Panc1 (cell line): ENCODE data around the gene NEIL3. TPM values are rescaled to one million over a fixed set of nuclear protein-coding genes. Genes with fewer than 3 reads are reported as not detected.

ENCODE experiments used
- ATAC-seq: fragments of 200-7000 bp; cut with Tn5 transposase; 2 replicates; pipeline ENCODE4 v1.9.1; 2020; ENCODE audit warnings: mild to moderate bottlenecking, moderate library complexity
- BruUV-seq: library from RNA; stranded (reverse); fragments of 400-500 nt; replicated peaks from 2 replicates; lab custom pipeline; 2021; lab: Mats Ljungman, UMichigan
- CTCF ChIA-PET: fragments of 300-600 bp; sonication (Branson Sonifier 250); formaldehyde crosslinking; loops from one replicate; lab custom pipeline; 2022; ENCODE audit warnings: antibody characterized with exemption; lab: Charles Lee
- POLR2A ChIA-PET: fragments of 300-600 bp; sonication (Branson Sonifier 250); formaldehyde crosslinking; loops from one replicate; lab custom pipeline; 2022; ENCODE audit warnings: antibody characterized with exemption; lab: Charles Lee
- DNase-seq: peaks from one replicate; pipeline ENCODE4 v3.0.0-alpha.2; 2010; ENCODE audit warnings: low read depth, low spot score
- H3K27ac ChIP-seq: 2 replicates; pipeline ENCODE4 v1.5.1; 2011; ENCODE audit warnings: mild to moderate bottlenecking, low read length, inconsistent platforms
- H3K27me3 ChIP-seq: fragments of 200-500 bp; sonication (Bioruptor generic); 2 replicates; pipeline ENCODE4 v1.6.0; 2014; ENCODE audit warnings: low read length, inconsistent platforms; ENCODE audit not compliant: control insufficient read depth, insufficient read depth
- H3K36me3 ChIP-seq: fragments of 200-500 bp; sonication (Bioruptor generic); 2 replicates; pipeline ENCODE4 v1.5.1; 2014; ENCODE audit warnings: inconsistent platforms, mild to moderate bottlenecking, low read length, moderate library complexity; ENCODE audit not compliant: control insufficient read depth, insufficient read depth
- H3K4me1 ChIP-seq: 2 replicates; pipeline ENCODE4 v1.5.1; 2011; ENCODE audit warnings: inconsistent platforms, mild to moderate bottlenecking, low read length, moderate library complexity; ENCODE audit not compliant: control insufficient read depth, insufficient read depth
- H3K4me3 ChIP-seq, 2 experiments: 2 replicates each; pipeline ENCODE4 v1.5.1; 2011 to 2012; ENCODE audit warnings: low read depth in 2 of 2, low read length in 2 of 2, mild to moderate bottlenecking in 2 of 2, inconsistent platforms in 1 of 2, moderate library complexity in 1 of 2
- H3K9me3 ChIP-seq: fragments of 200-500 bp; sonication (Bioruptor generic); 2 replicates; pipeline ENCODE4 v1.5.1; 2014; ENCODE audit warnings: low read depth, mild to moderate bottlenecking, inconsistent platforms, low read length, moderate library complexity; ENCODE audit not compliant: control insufficient read depth, insufficient read depth
- CTCF ChIP-seq: fragments of 450-650 bp; IDR thresholded peaks from 2 replicates; pipeline ENCODE4 v1.5.1; 2017; ENCODE audit warnings: mild to moderate bottlenecking
- POLR2AphosphoS5 ChIP-seq: IDR thresholded peaks from 2 replicates; pipeline ENCODE4 v1.6.1; 2012; ENCODE audit warnings: mild to moderate bottlenecking, low read depth, low read length, moderate library complexity
- REST ChIP-seq, 2 experiments: IDR thresholded peaks; 2 replicates each; pipeline ENCODE4 v1.6.1; 2011 to 2012; ENCODE audit warnings: low read depth in 2 of 2, control low read depth in 1 of 2, low read length in 1 of 2, mild to moderate bottlenecking in 1 of 2, moderate library complexity in 1 of 2; ENCODE audit not compliant: insufficient read depth in 1 of 2
- SIN3A ChIP-seq: IDR thresholded peaks from 2 replicates; pipeline ENCODE4 v1.6.1; 2012; ENCODE audit warnings: low read depth, mild to moderate bottlenecking, low read length, moderate library complexity, borderline replicate concordance; ENCODE audit not compliant: insufficient read depth
- TCF7L2 ChIP-seq: IDR thresholded peaks from 2 replicates; pipeline ENCODE4 v1.6.1; 2011; ENCODE audit warnings: mild to moderate bottlenecking, low read depth, low read length, inconsistent platforms
- in situ Hi-C: cut with HindIII; loops from 2 replicates; pipeline ENCODE4 v1.10.0; 2016; ENCODE audit warnings: low sequenced_read_pairs, low pct_unique_long_range_greater_than_20kb
- intact Hi-C: fragments of 100-400 bp; cut with micrococcal nuclease; formaldehyde crosslinking; loops from one replicate; pipeline ENCODE4 v1.10.0; 2022; ENCODE audit not compliant: unreplicated experiment
- total RNA-seq: library from RNA; stranded (reverse); gene quantifications from one replicate; pipeline ENCODE4 v1.2.1, GENCODE V29; 2021; ENCODE audit not compliant: unreplicated experiment

Gene NEIL3
- total RNA-seq, 1 experiment from 2014 or later, result 8.9 TPM

GRCh38 chr4:177403746-177404145 lies 94.1 kb downstream of the NEIL3 start:
- TF ChIP-seq CTCF (no peak), SIN3A (no peak), REST (IDR thresholded peaks at IDR 0.05; ENCODE audit: insufficient read depth in 1 of 2, low read depth in 2 of 2, low read length in 1 of 2) (no peak), TCF7L2 (no peak), POLR2AphosphoS5 (no peak)
- Histone ChIP-seq H3K27me3 (no peaks in the 10 kb centered on the region), H3K4me3 (no peak overlapping the region), H3K9me3 (no peaks in the 10 kb centered on the region), H3K36me3 (no peaks in the 10 kb centered on the region), H3K4me1 (no peaks in the 10 kb centered on the region), H3K27ac (no peak overlapping the region)
- in situ Hi-C loops (no loop called here), intact Hi-C loops (no loop called here)
- POLR2A ChIA-PET, result no interaction called here
- CTCF ChIA-PET, result no interaction called here
- no peak for ATAC-seq
- DNase-seq, result no peak
- BruUV-seq, result no TSS peak

- CTCF ChIA-PET, result no interaction called here
- in situ Hi-C loops, result no loop called here
Measured at GRCh38 chr4:177404342-177404741, 94.7 kb downstream of the NEIL3 start.

More at GRCh38 chr4:177404342-177404741, 94.7 kb downstream of the NEIL3 start:
- H3K4me3 ChIP-seq, result no peak overlapping the region
- no peaks in the 10 kb centered on the region for H3K36me3 ChIP-seq
- intact Hi-C loops, result no loop called here
- TF ChIP-seq REST (IDR thresholded peaks at IDR 0.05; ENCODE audit: insufficient read depth in 1 of 2, low read depth in 2 of 2, low read length in 1 of 2), result no peak
- no peak for TF ChIP-seq SIN3A
- TF ChIP-seq CTCF, result no peak
- no peak for TF ChIP-seq POLR2AphosphoS5
- no peak for TF ChIP-seq TCF7L2
- ATAC-seq (no peak), DNase-seq (no peak)
- no TSS peak for BruUV-seq
- no peaks in the 10 kb centered on the region for H3K4me1 ChIP-seq
- H3K27me3 ChIP-seq, result no peaks in the 10 kb centered on the region
- H3K27ac ChIP-seq, result no peak overlapping the region
- POLR2A ChIA-PET, result no interaction called here
- H3K9me3 ChIP-seq, result no peaks in the 10 kb centered on the region
